ENCODE results near the gene BPI.

Gene BPI

DNA sequence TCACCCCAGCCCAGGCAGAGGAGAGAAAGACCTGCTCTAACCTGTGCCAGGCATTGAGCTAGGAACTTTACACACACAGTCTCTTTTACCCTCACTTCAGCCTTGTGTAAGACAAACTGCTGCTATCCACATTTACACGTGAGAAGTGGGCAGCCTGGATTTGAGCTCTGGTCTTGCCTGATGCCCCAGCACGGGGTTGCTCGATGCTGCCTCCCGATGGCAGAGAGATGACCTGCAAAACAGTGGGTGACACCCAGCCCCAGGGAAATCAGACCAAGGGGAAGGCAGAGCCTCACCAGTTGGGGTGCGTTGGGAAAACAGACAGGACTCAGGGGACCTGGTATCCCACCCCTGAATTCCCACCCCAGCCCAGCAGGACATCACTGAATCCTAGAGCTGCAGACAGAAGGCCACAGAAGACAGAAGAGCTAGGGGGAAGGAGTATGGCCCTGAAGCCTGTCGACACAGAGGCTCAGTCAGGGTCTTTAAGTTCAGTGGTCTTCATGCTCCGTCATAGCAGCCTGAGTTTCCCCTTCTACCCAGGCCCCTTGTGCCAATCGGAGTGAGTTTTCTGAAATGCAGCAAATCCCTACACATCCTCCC is 990 bp downstream of the BPI start:
- no peak overlapping the region for H3K4me3 ChIP-seq (replicated peaks; ENCODE audit: low read depth, low read length)
- peak; percentile 58 for DNase-seq (ENCODE audit: low read depth)
- TF ChIP-seq, protein P1, sequence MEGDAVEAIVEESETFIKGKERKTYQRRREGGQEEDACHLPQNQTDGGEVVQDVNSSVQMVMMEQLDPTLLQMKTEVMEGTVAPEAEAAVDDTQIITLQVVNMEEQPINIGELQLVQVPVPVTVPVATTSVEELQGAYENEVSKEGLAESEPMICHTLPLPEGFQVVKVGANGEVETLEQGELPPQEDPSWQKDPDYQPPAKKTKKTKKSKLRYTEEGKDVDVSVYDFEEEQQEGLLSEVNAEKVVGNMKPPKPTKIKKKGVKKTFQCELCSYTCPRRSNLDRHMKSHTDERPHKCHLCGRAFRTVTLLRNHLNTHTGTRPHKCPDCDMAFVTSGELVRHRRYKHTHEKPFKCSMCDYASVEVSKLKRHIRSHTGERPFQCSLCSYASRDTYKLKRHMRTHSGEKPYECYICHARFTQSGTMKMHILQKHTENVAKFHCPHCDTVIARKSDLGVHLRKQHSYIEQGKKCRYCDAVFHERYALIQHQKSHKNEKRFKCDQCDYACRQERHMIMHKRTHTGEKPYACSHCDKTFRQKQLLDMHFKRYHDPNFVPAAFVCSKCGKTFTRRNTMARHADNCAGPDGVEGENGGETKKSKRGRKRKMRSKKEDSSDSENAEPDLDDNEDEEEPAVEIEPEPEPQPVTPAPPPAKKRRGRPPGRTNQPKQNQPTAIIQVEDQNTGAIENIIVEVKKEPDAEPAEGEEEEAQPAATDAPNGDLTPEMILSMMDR (IDR thresholded peaks at IDR 0.05; ENCODE audit: low read length, missing control alignments), result peak; percentile 72

DNA sequence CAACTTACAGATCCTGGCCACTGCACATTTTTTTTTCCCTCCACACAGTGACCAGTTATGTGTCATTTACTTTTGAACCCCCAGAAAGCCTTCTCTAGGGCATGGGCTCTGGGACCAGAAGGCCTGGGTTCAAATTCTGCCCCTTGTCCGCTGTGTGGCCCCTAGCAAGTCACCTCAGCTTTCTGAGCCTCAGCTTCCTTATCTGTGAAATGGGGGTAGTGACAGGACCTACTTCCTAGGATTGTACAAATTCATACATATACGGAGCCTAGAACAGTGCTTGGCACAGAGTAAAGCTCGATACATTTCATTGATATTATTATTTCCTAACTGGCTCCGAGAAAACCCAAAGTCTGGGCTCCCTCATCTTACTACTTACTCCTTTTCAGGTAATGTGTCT is 1.6 kb downstream of the BPI start:
- TF ChIP-seq, protein P1 (IDR thresholded peaks at IDR 0.05; ENCODE audit: low read length, missing control alignments), result no peak
- DNase-seq (ENCODE audit: low read depth), result no peak
- H3K4me3 ChIP-seq (replicated peaks; ENCODE audit: low read depth, low read length), result no peak overlapping the region

DNA sequence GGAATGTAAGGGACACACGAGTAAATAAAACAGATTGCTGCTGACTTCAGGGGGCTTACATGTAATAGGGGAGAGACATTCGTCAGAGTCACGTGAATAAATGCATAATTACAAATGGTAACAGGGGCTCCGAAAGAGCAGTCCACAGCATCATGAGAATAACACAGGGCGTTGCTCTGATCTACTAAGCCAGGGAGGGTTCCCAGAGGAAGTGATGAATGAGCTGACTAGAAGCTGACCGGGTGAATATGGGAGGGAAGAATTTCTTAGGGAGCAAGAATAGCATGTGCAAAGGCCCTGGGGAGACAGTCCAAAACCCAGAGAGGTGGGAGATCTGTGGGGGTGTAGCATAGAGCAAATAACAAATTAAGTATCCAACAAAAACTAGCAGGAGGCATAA is 2.4 kb downstream of the BPI start:
- DNase-seq (ENCODE audit: low read depth), result no peak
- no peak overlapping the region for H3K4me3 ChIP-seq (replicated peaks; ENCODE audit: low read depth, low read length)
- TF ChIP-seq, protein P1 (IDR thresholded peaks at IDR 0.05; ENCODE audit: low read length, missing control alignments), result no peak

DNA sequence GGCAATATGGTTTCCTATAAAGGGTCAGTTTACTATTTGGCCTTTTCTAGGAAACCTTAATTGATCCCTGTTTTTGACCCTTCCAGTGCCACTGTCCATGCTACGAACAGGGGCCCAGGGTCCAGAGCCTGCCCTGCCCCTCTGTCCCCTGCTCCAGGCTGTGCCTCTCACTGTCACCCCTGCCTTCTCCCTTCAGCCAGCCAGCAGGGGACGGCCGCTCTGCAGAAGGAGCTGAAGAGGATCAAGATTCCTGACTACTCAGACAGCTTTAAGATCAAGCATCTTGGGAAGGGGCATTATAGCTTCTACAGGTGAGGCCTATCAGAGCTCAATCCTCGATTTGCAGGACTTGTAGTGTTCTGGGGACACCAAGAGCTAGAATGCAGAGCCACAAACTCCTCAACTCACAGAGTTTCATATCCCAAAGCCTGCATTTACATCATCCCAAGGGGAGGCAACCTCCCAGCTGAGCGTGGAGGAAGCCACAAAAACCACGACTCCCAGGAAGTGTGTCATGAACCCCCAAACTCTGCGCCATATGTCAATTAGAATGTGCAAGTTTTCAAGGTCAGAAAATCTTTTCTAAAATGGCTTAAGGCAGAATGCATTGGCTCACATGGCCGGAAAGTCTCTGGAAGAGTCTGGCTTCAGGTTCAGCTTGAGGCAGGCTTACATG is 3.6 kb downstream of the BPI start:
- TF ChIP-seq, protein P1 (IDR thresholded peaks at IDR 0.05; ENCODE audit: low read length, missing control alignments), result no peak
- no peak overlapping the region for H3K4me3 ChIP-seq (replicated peaks; ENCODE audit: low read depth, low read length)
- peak; percentile 47 for DNase-seq (ENCODE audit: low read depth)

DNA sequence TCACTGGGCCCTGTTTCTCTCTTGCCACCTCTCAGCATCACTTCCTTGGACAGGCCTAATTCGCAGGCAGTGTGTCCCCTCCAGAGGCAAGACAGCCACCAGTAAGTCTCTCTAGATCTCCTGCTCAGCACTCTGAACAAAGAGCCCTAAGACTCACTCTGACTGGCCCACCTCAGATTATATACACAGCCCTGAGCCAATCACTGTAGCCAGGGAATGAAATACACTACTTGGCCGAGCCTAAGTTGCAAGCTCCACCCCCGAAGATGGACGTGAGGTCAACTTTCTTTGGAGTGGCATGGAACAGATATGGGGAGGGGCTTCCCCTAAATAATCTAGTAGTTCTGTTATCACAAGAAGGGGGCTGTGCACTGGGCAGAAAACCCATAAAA is 4.1 kb downstream of the BPI start:
- no peak overlapping the region for H3K4me3 ChIP-seq (replicated peaks; ENCODE audit: low read depth, low read length)
- no peak for DNase-seq (ENCODE audit: low read depth)
- TF ChIP-seq, protein P1 (IDR thresholded peaks at IDR 0.05; ENCODE audit: low read length, missing control alignments), result no peak

DNA sequence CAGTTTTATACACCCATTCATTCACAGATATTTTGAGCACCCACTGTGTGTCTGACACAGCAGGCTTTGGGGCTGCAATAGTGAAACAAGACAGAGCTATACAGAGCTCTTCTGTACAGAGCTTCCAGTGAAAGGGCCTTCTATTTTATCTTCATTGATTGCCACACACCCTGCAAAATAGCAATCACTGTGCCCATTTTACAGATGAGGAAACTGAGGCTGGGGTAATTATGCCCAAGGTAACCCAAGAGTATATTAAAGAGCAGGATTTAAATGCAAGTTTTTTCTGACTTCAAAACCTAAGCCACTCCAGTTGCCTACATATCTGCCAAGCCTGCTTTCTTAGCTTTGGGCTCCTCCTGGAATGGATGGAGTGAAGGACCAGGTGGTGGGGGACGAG is 4.5 kb downstream of the BPI start:
- H3K4me3 ChIP-seq (replicated peaks; ENCODE audit: low read depth, low read length), result no peak overlapping the region
- DNase-seq (ENCODE audit: low read depth), result no peak
- TF ChIP-seq, protein P1 (IDR thresholded peaks at IDR 0.05; ENCODE audit: low read length, missing control alignments), result no peak

DNA sequence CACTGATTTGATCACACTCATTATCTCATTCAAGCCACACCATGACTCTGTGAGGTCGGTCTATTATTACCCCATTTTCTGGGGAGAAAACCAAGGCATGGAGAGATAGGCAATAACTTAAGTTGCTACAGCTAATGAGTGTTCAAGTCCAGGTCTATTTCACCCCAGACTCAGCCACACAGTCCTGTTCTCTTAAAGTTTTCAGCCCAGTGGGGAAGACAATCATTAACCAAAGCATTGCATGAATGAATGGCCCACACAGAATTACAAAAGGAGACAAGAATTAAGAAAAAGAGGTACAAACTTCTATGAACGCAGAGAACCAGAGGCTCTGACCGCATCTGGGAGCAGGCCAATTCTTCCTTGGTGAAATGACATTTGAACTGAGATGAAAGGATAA is 7.1 kb downstream of the BPI start:
- TF ChIP-seq, protein P1 (IDR thresholded peaks at IDR 0.05; ENCODE audit: low read length, missing control alignments), result no peak
- no peak for DNase-seq (ENCODE audit: low read depth)
- H3K4me3 ChIP-seq (replicated peaks; ENCODE audit: low read depth, low read length), result no peak overlapping the region
